Parathyroid adenoma (tissue), 2 donors: Measurements from ENCODE around the gene TSPAN11.

Experiments used
- H2AFZ ChIP-seq: fragments of 300-600 bp; sonication (generic); one replicate; pipeline ENCODE4 v1.7.0; 2017; ENCODE audit warnings: antibody characterized with exemption, mild to moderate bottlenecking
- H3K27ac ChIP-seq: fragments of 300-600 bp; sonication (generic); one replicate; pipeline ENCODE4 v1.7.0; 2017
- H3K27me3 ChIP-seq: fragments of 300-600 bp; sonication (generic); one replicate; pipeline ENCODE4 v1.7.0; 2017; ENCODE audit warnings: low read length; ENCODE audit not compliant: control insufficient read depth, insufficient read depth
- H3K36me3 ChIP-seq: fragments of 300-600 bp; sonication (generic); one replicate; pipeline ENCODE4 v1.7.0; 2017; ENCODE audit warnings: low read length; ENCODE audit not compliant: control insufficient read depth, insufficient read depth
- H3K4me1 ChIP-seq: fragments of 300-600 bp; sonication (generic); one replicate; pipeline ENCODE4 v1.7.0; 2017; ENCODE audit warnings: control low read depth
- H3K4me2 ChIP-seq: fragments of 300-600 bp; sonication (generic); one replicate; pipeline ENCODE4 v1.7.0; 2017; ENCODE audit warnings: low read length
- H3K4me3 ChIP-seq: fragments of 300-600 bp; sonication (generic); one replicate; pipeline ENCODE4 v1.7.0; 2017; ENCODE audit warnings: low read depth, low read length
- H3K79me2 ChIP-seq: fragments of 300-600 bp; sonication (generic); one replicate; pipeline ENCODE4 v1.7.0; 2017; ENCODE audit warnings: control low read depth
- H3K9ac ChIP-seq: fragments of 300-600 bp; sonication (generic); one replicate; pipeline ENCODE4 v1.7.0; 2017; ENCODE audit warnings: mild to moderate bottlenecking
- H3K9me3 ChIP-seq: fragments of 300-600 bp; sonication (generic); one replicate; pipeline ENCODE4 v1.7.0; 2017; ENCODE audit warnings: low read length; ENCODE audit not compliant: control insufficient read depth
- TF ChIP-seq, protein P1 (sequence below): fragments of 300-600 bp; sonication (generic); IDR thresholded peaks from one replicate; pipeline ENCODE4 v1.7.0; 2017; ENCODE audit warnings: antibody characterized with exemption, mild to moderate bottlenecking
- donor health status: primary hyperparathyroidism.

Gene TSPAN11

DNA sequence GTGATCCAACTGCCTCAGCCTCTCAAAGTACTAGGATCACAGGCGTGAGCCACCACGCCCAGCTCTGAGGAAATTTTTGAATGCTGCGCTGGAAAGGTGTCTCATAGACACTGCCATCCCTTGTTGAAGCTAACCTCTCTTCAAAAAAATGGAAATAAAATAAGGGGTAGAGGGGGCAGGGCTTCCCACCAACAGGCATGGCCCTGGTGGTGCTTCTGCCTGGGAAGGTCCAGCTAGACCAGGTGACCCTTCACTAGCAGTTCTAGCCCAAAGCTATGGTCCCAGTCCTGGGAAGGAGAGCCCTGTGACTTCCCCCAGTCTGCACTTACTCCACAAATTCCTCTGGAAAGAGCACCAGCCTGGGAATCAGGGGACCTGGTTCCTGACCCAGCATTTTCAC lies 45.7 kb upstream of the TSPAN11 start:
- no peaks in the 10 kb centered on the region for H3K79me2 ChIP-seq
- no peaks in the 10 kb centered on the region for H3K4me1 ChIP-seq
- H3K27me3 ChIP-seq, result no peaks in the 10 kb centered on the region
- no peak overlapping the region for H3K4me3 ChIP-seq
- TF ChIP-seq, protein P1, sequence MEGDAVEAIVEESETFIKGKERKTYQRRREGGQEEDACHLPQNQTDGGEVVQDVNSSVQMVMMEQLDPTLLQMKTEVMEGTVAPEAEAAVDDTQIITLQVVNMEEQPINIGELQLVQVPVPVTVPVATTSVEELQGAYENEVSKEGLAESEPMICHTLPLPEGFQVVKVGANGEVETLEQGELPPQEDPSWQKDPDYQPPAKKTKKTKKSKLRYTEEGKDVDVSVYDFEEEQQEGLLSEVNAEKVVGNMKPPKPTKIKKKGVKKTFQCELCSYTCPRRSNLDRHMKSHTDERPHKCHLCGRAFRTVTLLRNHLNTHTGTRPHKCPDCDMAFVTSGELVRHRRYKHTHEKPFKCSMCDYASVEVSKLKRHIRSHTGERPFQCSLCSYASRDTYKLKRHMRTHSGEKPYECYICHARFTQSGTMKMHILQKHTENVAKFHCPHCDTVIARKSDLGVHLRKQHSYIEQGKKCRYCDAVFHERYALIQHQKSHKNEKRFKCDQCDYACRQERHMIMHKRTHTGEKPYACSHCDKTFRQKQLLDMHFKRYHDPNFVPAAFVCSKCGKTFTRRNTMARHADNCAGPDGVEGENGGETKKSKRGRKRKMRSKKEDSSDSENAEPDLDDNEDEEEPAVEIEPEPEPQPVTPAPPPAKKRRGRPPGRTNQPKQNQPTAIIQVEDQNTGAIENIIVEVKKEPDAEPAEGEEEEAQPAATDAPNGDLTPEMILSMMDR, result no peak
- no peak overlapping the region for H3K4me2 ChIP-seq
- H3K27ac ChIP-seq, result no peak overlapping the region
- no peaks in the 10 kb centered on the region for H3K9me3 ChIP-seq
- H2AFZ ChIP-seq, result no peak overlapping the region
- H3K9ac ChIP-seq, result no peak overlapping the region
- no peaks in the 10 kb centered on the region for H3K36me3 ChIP-seq

DNA sequence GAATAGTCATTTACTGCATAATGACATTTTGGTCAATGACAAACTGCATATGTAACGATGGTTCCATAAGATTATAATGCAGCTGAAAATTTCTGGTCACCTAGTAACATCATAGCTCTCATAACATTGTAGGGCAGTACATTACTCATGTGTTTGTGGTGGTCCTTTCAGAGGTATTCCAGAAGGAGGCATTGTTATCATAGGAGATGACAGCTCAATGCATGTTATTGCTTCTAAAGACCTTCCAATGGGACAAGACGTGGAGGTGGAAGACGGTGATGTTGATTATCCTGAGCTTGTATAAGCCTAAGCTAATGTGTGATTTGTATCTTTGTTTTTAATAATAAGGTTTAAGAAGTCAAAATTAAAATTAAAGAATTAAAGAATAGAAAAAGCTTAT lies 43.8 kb upstream of the TSPAN11 start:
- Histone ChIP-seq H3K4me3 (no peak overlapping the region), H2AFZ (no peak overlapping the region), H3K4me2 (no peak overlapping the region), H3K27me3 (no peaks in the 10 kb centered on the region), H3K4me1 (no peaks in the 10 kb centered on the region), H3K9ac (no peak overlapping the region), H3K27ac (no peak overlapping the region), H3K36me3 (no peaks in the 10 kb centered on the region), H3K79me2 (no peaks in the 10 kb centered on the region), H3K9me3 (no peaks in the 10 kb centered on the region)
- TF ChIP-seq, protein P1, result peak; percentile 25

DNA sequence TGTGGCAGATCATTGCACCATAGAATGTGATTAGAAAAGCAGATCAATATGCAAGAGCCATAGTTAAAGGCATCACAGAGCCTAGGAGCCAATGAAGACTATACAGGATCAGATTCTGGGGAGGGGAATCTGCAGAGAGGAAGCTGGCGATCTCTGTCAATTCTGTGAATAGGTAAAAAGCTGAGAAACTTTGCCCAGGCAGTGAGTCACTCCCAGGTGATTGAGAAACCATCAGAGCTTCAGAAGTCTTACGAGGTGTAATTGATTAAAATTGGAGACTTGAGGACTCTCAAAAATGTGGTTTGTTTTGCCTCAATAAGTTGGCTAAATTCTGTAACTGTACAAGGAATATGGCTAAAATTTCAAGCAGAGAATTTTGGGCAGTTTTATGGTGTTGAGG lies 41.7 kb upstream of the TSPAN11 start:
- Histone ChIP-seq H3K4me2 (no peak overlapping the region), H3K9ac (no peak overlapping the region), H3K27ac (no peak overlapping the region), H3K27me3 (no peaks in the 10 kb centered on the region), H3K36me3 (no peaks in the 10 kb centered on the region), H2AFZ (no peak overlapping the region), H3K9me3 (no peaks in the 10 kb centered on the region), H3K4me3 (no peak overlapping the region), H3K4me1 (no peaks in the 10 kb centered on the region), H3K79me2 (no peaks in the 10 kb centered on the region)
- TF ChIP-seq, protein P1, result no peak

DNA sequence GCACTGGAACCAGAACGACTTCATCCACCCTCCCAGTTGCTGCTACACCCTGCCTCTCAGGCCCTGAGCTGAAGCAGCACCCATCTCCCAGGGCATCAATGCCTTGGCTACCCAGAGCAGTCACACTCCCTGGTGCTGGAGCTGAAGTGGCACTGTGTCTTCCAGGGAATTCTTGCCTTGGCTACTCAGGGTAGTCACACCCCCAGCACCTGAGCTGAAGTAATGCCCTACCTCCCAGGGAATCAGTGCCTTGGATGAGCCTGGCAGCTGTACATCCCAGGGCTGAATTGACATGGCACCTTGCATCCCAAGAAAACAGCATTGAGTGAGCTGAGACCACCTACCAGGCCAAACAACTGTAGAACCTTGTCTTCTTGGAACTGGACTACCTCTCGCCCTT lies 41.2 kb upstream of the TSPAN11 start:
- Histone ChIP-seq H3K27me3 (no peaks in the 10 kb centered on the region), H3K4me2 (no peak overlapping the region), H3K9me3 (no peaks in the 10 kb centered on the region), H3K27ac (no peak overlapping the region), H2AFZ (no peak overlapping the region), H3K79me2 (no peaks in the 10 kb centered on the region), H3K4me3 (no peak overlapping the region), H3K36me3 (no peaks in the 10 kb centered on the region), H3K4me1 (no peaks in the 10 kb centered on the region), H3K9ac (no peak overlapping the region)
- TF ChIP-seq, protein P1, result no peak

DNA sequence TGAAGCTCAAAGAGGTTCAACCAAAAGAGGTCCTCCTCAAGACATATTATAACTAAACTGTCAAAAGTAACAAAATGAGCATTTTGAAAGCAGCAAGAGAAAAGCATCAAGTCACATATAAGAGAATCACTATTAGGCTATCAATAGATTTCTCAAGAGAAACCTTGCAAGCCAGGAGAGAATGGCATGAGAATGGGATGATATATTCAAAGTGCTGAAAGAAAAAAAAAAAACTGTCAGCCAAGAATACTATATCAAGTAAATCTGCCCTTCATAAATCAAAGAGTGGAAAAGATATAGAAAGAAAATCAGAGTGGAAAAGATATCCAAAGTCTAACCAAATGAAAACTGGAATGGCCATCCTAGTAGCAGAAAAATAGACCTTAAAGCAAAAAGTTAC lies 39.3 kb upstream of the TSPAN11 start:
- TF ChIP-seq, protein P1, result no peak
- no peak overlapping the region for H3K4me3 ChIP-seq
- H3K4me2 ChIP-seq, result no peak overlapping the region
- no peak overlapping the region for H3K9ac ChIP-seq
- no peaks in the 10 kb centered on the region for H3K27me3 ChIP-seq
- H2AFZ ChIP-seq, result no peak overlapping the region
- H3K79me2 ChIP-seq, result no peaks in the 10 kb centered on the region
- H3K4me1 ChIP-seq, result no peaks in the 10 kb centered on the region
- no peaks in the 10 kb centered on the region for H3K9me3 ChIP-seq
- no peaks in the 10 kb centered on the region for H3K36me3 ChIP-seq
- no peak overlapping the region for H3K27ac ChIP-seq
